ENCODE results near the gene PPT2. TPM values are rescaled to one million over a fixed set of nuclear protein-coding genes. Genes with fewer than 3 reads are reported as not detected.

PPT2 gene
- total RNA-seq, 1 experiment from 2014 or later, result 46.3 TPM

DNA sequence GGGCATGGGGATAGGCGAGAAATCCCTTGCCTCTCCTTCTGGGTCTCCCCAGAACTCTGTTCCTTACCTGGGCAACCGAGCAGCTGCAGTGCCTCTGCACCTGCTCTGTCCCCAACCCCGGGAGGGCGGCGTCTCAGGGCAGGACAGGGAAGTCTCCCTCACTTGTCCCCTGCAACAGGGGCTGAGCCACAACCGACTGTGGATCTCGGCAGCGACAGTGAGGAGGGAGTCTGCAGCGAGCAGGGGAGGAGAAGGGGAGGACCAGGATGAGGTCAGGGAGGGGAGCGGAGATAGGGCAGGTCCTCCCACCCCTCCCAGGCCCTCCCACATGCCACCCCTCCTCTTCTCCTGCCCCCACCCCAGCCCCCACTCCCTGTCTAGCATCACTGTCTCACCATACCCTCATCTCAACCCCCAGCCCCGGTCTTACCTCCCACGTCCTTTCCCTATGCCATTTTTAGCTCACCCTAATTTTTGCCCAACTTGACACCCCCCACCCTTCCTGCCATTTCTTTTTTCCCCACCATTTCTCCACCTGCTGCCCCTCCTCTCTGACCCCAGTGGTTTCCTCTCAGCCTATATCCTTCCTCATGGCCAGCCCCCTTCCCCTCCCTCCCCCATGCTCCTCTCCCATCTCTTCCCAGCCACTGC, 44.7 kb upstream of the PPT2 start, which contains the start of gene TNXB:
TNXB (minus strand) TSS at position 225 of the 651 bp plus-strand sequence. CDS start 11,140 bp downstream, outside the sequence.
- Histone ChIP-seq H3K27ac (ENCODE audit: insufficient read length, low read depth, low read length) (no peak within 1 kb of the TSS), H2AK5ac (ENCODE audit: insufficient read length, low read length) (no peak within 1 kb of the TSS), H3K79me1 (ENCODE audit: insufficient read depth, low read depth, low read length, poor library complexity, severe bottlenecking) (no peaks in the 10 kb centered on the region), H3K18ac (ENCODE audit: insufficient read length, low read depth, low read length) (no peak within 1 kb of the TSS), H4K8ac (replicated peaks; ENCODE audit: insufficient read length, low read depth, low read length) (no peak within 1 kb of the TSS), H4K91ac (ENCODE audit: insufficient read length, low read depth, low read length) (no peak within 1 kb of the TSS), H2BK120ac (ENCODE audit: low read depth, low read length, poor library complexity, severe bottlenecking) (no peak within 1 kb of the TSS), H3K14ac (ENCODE audit: insufficient read depth, low read length) (peak within 1 kb of the TSS; percentile 40; the same call in 1 of the 2 replicates), H2BK12ac (ENCODE audit: insufficient read length, low read depth, low read length) (no peak within 1 kb of the TSS), H2BK15ac (ENCODE audit: low read depth, low read length) (no peak within 1 kb of the TSS), H4K5ac (ENCODE audit: insufficient read length, low read depth, low read length) (no peak within 1 kb of the TSS), H3T11ph (ENCODE audit: low read length) (no peak within 1 kb of the TSS), H4K20me1 (ENCODE audit: control insufficient read depth, insufficient read depth, insufficient read length) (no peaks in the 10 kb centered on the region), H3K23me2 (ENCODE audit: insufficient read length, low read depth, low read length, poor library complexity, severe bottlenecking) (no peaks in the 10 kb centered on the region), H3K9me3 (ENCODE audit: control insufficient read depth, low read depth, low read length) (no peaks in the 10 kb centered on the region), H3K27me3 (ENCODE audit: insufficient read depth, low read length) (no peaks in the 10 kb centered on the region; the same call in 1 of the 2 replicates), H2BK5ac (ENCODE audit: insufficient read length, low read length) (no peak within 1 kb of the TSS), H3K79me2 (ENCODE audit: insufficient read depth, low read length) (no peaks in the 10 kb centered on the region), H3K4me2 (ENCODE audit: insufficient read depth, insufficient read length, low read length) (no peak within 1 kb of the TSS), H3K4ac (ENCODE audit: low read depth, low read length) (no peak within 1 kb of the TSS), H2BK20ac (ENCODE audit: low read depth, low read length, poor library complexity, severe bottlenecking) (no peak within 1 kb of the TSS), H2AFZ (ENCODE audit: low read length) (no peak within 1 kb of the TSS), H3K4me1 (ENCODE audit: insufficient read depth, low read length) (no peaks in the 10 kb centered on the region; the same call in 1 of the 2 replicates), H3K56ac (ENCODE audit: insufficient read length, low read depth, low read length) (no peak within 1 kb of the TSS), H3K23ac (ENCODE audit: insufficient read length, low read depth, low read length) (no peak within 1 kb of the TSS), H3K9ac (ENCODE audit: extremely low read depth, insufficient read length, low read length) (no peak within 1 kb of the TSS)
- DNase-seq, result no peak
- peaks cover 38% of the 10 kb centered on the region for H3K27me3 Mint-ChIP-seq (ENCODE audit: low read depth)
- peaks cover 20 to 24% of the 10 kb centered on the region in 2 experiments for H3K4me1 Mint-ChIP-seq
- H3K27ac Mint-ChIP-seq, result peak within 1 kb of the TSS in 2 of 3 experiments; percentile 28 to 90; a peak in 3 of 7 replicates
- H3K36me3 Mint-ChIP-seq (ENCODE audit: insufficient read depth in 1 of 3, low read depth in 3 of 3), result peaks cover 0 to 3% (median 0%) of the 10 kb centered on the region in 3 experiments; a peak in 1 of 7 replicates
- no CpG with 5 or more reads among the region's 12 CpGs for WGBS (ENCODE audit: extremely low coverage, insufficient read length, low lambda C conversion rate)
- no peaks in the 10 kb centered on the region for H3K9me3 Mint-ChIP-seq
- TF ChIP-seq, protein P1, sequence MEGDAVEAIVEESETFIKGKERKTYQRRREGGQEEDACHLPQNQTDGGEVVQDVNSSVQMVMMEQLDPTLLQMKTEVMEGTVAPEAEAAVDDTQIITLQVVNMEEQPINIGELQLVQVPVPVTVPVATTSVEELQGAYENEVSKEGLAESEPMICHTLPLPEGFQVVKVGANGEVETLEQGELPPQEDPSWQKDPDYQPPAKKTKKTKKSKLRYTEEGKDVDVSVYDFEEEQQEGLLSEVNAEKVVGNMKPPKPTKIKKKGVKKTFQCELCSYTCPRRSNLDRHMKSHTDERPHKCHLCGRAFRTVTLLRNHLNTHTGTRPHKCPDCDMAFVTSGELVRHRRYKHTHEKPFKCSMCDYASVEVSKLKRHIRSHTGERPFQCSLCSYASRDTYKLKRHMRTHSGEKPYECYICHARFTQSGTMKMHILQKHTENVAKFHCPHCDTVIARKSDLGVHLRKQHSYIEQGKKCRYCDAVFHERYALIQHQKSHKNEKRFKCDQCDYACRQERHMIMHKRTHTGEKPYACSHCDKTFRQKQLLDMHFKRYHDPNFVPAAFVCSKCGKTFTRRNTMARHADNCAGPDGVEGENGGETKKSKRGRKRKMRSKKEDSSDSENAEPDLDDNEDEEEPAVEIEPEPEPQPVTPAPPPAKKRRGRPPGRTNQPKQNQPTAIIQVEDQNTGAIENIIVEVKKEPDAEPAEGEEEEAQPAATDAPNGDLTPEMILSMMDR (conservative IDR thresholded peaks at IDR 0.05), result no peak
- H3K4me3 Mint-ChIP-seq, result peak within 1 kb of the TSS in 1 of 2 experiments; percentile 44; a peak in 2 of 5 replicates
